Left ventricle myocardium inferior (tissue), 1 donor: Measurements from ENCODE around the gene ROPN1L. TPM values are rescaled to one million over a fixed set of nuclear protein-coding genes. Genes with fewer than 3 reads are reported as not detected.
A peak's percentile ranks its signal among the peaks of the same experiment; 100 is the strongest.

Experiments used
- DNase-seq: peaks from one replicate; pipeline ENCODE4 v3.0.0-alpha.2; 2020
- H3K27ac ChIP-seq: fragments of 200-600 bp; replicated peaks from 2 replicates; pipeline ENCODE4 v1.8.0; 2021
- H3K27me3 ChIP-seq: fragments of 200-600 bp; 2 replicates; pipeline ENCODE4 v1.8.0; 2021; ENCODE audit warnings: low read depth
- H3K36me3 ChIP-seq: fragments of 200-600 bp; 2 replicates; pipeline ENCODE4 v1.8.0; 2021
- H3K4me1 ChIP-seq: fragments of 200-600 bp; 2 replicates; pipeline ENCODE4 v1.8.0; 2021
- H3K4me3 ChIP-seq: fragments of 200-600 bp; 2 replicates; pipeline ENCODE4 v1.8.0; 2021; ENCODE audit warnings: mild to moderate bottlenecking, moderate library complexity
- H3K9me3 ChIP-seq: fragments of 200-600 bp; replicated peaks from 2 replicates; pipeline ENCODE4 v1.8.0; 2021
- CTCF ChIP-seq: fragments of 200-600 bp; IDR thresholded peaks from 2 replicates; pipeline ENCODE4 v1.8.0; 2021; ENCODE audit warnings: antibody characterized with exemption, mild to moderate bottlenecking, borderline replicate concordance
- intact Hi-C: fragments of 100-400 bp; cut with micrococcal nuclease; formaldehyde crosslinking; loops from one replicate; pipeline ENCODE4 v1.11.0; 2022
- total RNA-seq: library from RNA; stranded (reverse); fragmentation: NEBNext Ultra II Directional; extraction: Animal tissue kit (Norgen Biotek cat#: 25700); gene quantifications from one replicate; pipeline ENCODE4 v1.2.1, GENCODE V29; 2021
- donor health status: DM: no; HTN: yes; CAD: no; lungs with severe emphysema.

The ROPN1L gene
- total RNA-seq, 1 donor from 2014 or later: 0.38 TPM

- Histone ChIP-seq H3K4me1 (peaks cover 31% of the 10 kb centered on the region), H3K9me3 (no peaks in the 10 kb centered on the region), H3K4me3 (no peak overlapping the region), H3K27me3 (no peaks in the 10 kb centered on the region), H3K36me3 (no peaks in the 10 kb centered on the region), H3K27ac (no peak overlapping the region)
- no peak for TF ChIP-seq CTCF
- intact Hi-C loops: no loop called here
- DNase-seq: no peak
These were observed 4.8 kb downstream of the ROPN1L start for GRCh38 chr5:10446490-10446889.

DNA sequence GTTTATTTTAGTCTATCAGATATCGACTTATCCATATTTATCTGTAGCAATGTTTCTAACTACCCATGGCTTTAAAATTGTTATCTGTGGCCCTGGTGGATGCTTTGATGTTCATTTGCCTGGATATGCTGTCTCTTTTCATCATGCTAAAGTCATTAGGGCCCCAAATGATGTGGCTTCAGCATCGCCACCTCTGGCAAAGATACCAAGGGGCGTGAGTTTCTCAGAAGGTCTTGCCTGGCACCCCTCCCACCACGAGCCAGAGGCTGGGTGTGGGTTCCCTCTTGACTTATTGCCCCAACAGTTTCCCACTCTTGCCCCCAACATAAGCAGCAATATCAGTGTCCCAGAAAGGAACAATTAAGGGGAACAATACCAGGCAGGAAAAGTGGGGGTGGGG lies 5.4 kb downstream of the ROPN1L start:
- H3K9me3 ChIP-seq: no peaks in the 10 kb centered on the region
- DNase-seq: no peak
- no peak for TF ChIP-seq CTCF
- H3K27me3 ChIP-seq: no peaks in the 10 kb centered on the region
- H3K4me1 ChIP-seq: peaks cover 27% of the 10 kb centered on the region
- no peak overlapping the region for H3K4me3 ChIP-seq
- intact Hi-C loops: no loop called here
- no peak overlapping the region for H3K27ac ChIP-seq
- no peaks in the 10 kb centered on the region for H3K36me3 ChIP-seq

GRCh38 chr5:10448754-10449360 lies 7.2 kb downstream of the ROPN1L start:
- intact Hi-C loops: no loop called here
- H3K36me3 ChIP-seq: no peaks in the 10 kb centered on the region
- TF ChIP-seq CTCF: no peak
- no peak for DNase-seq
- no peaks in the 10 kb centered on the region for H3K27me3 ChIP-seq
- H3K9me3 ChIP-seq: no peaks in the 10 kb centered on the region
- no peak overlapping the region for H3K27ac ChIP-seq
- peaks cover 17% of the 10 kb centered on the region for H3K4me1 ChIP-seq
- H3K4me3 ChIP-seq: no peak overlapping the region

DNA sequence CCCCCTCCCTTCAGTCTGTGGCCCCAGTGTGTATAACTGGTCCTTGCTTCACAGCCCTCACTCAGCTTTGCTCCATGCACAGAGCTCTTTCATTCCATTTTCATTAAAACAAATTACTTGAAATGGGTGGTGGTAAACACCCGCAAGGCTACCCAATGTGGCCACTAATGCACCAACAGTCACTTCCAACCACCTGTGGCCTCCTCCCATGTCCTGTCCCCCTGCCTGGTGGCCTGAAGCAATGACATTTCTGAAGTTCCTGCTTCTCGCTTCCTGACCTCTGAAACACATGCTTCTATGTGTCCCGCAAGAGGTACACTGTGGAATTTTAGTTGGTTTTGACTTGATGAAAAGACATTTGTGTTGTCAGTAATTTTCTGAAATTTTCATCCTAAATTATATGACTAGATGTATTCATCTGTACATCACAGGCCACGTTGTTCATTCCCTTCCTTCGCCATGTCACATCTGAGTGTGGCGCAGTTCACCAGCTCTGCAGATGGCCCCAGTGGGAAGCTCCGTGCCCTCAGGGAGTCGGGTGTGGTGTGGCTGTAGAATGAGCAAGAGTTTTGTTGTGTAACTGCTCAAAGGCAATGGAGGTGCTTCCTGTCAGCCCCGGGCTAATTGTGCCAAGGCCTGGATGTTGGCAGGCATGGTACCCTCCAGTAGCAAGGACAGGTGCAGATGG lies 9.6 kb downstream of the ROPN1L start:
- intact Hi-C loops: loop anchor here (5.0 kb wide), 1 partner anchor 176 kb away; no protein-coding TSS in a partner anchor
- Histone ChIP-seq H3K27me3 (no peaks in the 10 kb centered on the region), H3K36me3 (no peaks in the 10 kb centered on the region), H3K4me1 (peaks cover 16% of the 10 kb centered on the region), H3K9me3 (no peaks in the 10 kb centered on the region), H3K4me3 (no peak overlapping the region), H3K27ac (no peak overlapping the region)
- TF ChIP-seq CTCF: no peak
- DNase-seq: no peak

- Histone ChIP-seq H3K4me1 (peaks cover 31% of the 10 kb centered on the region), H3K36me3 (no peaks in the 10 kb centered on the region), H3K9me3 (no peaks in the 10 kb centered on the region), H3K4me3 (no peak overlapping the region), H3K27ac (no peak overlapping the region), H3K27me3 (no peaks in the 10 kb centered on the region)
- DNase-seq: no peak
- intact Hi-C loops: loop anchor here (5.0 kb wide), 1 partner anchor 174 kb away; no protein-coding TSS in a partner anchor
- peak; percentile 82 for TF ChIP-seq CTCF
These were observed 11.2 kb downstream of the ROPN1L start for GRCh38 chr5:10452768-10453331.
